B cell (primary cell): Measurements from ENCODE around the gene CARMIL1.

Source experiments
- EZH2 ChIP-seq: IDR thresholded peaks from 2 replicates; pipeline ENCODE4 v1.6.1; 2012; ENCODE audit warnings: borderline replicate concordance, low read depth, mild to moderate bottlenecking, moderate library complexity, low read length; ENCODE audit not compliant: insufficient read depth, poor library complexity, severe bottlenecking
- TF ChIP-seq, protein P1 (sequence below): fragments of 200-600 bp; IDR thresholded peaks from one replicate; pipeline ENCODE4 v1.8.0; 2022; ENCODE audit warnings: antibody characterized with exemption, mild to moderate bottlenecking

DNA sequence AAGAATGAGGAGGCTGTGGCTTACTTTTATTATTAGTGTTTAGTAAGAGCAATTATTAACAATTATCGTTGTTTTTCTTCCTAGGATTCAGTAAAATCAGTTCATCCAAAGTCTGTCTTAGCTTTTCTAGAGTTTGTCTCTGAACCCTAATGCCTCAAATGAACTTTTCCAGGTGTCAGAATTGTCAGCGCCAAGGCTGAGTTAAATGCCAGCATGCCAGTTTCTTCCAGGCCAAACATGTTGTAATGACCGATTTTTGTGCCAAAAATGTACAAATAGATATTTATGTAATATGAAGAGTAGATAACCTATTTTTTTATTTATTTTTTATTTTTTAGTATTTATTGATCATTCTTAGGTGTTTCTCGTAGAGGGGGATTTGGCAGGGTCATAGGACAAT is 306.1 kb downstream of the CARMIL1 start:
- TF ChIP-seq, protein P1, sequence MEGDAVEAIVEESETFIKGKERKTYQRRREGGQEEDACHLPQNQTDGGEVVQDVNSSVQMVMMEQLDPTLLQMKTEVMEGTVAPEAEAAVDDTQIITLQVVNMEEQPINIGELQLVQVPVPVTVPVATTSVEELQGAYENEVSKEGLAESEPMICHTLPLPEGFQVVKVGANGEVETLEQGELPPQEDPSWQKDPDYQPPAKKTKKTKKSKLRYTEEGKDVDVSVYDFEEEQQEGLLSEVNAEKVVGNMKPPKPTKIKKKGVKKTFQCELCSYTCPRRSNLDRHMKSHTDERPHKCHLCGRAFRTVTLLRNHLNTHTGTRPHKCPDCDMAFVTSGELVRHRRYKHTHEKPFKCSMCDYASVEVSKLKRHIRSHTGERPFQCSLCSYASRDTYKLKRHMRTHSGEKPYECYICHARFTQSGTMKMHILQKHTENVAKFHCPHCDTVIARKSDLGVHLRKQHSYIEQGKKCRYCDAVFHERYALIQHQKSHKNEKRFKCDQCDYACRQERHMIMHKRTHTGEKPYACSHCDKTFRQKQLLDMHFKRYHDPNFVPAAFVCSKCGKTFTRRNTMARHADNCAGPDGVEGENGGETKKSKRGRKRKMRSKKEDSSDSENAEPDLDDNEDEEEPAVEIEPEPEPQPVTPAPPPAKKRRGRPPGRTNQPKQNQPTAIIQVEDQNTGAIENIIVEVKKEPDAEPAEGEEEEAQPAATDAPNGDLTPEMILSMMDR, result no peak
- no peak for TF ChIP-seq EZH2
